ENCODE results near the gene CYSTM1. TPM values are rescaled to one million over a fixed set of nuclear protein-coding genes. Genes with fewer than 3 reads are reported as not detected.
"Not testable (repeated sequence)": the region's sequence is repeated elsewhere in the genome, so short reads cannot be mapped to it uniquely, and the experiment has no call there.

CYSTM1 gene
- total RNA-seq, 1 experiment from 2014 or later = 46.1 TPM

DNA sequence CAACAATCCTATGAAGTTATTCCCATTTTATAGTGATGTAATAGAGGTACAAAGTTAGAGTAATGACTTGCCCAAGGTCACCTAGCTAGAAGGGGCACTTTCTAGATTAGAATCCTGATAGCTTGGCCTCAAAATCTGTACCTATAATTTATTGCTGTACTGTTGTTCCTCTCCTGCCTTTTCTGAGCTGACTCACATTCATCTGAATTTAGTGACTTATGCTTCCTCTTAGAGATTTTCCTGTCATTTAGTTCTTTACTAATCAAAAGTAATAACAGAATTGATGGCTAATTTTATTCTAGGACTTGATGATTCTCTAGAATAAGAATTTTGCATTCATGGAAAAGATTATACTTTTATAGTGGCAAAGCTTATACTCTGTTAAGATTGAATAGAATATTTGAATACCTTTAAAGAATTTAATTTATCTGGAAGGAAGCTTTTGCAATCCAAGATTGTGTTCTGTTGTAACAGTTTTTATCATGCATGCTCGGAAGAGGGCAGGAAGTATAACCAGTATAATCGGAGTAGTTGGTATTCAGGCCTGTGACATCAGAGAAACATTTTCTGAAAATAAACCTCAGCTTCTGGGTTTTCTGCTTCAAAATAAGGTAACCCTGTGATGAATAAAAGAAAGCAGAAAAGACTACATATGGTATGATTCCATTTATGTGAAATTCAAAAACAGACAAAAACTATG lies 21.3 kb downstream of the CYSTM1 start:
- in situ Hi-C loops (cut with HindIII; ENCODE audit: low sequenced_read_pairs) = no loop called here
- DNase-seq (ENCODE audit: low spot score) = no peak

DNA sequence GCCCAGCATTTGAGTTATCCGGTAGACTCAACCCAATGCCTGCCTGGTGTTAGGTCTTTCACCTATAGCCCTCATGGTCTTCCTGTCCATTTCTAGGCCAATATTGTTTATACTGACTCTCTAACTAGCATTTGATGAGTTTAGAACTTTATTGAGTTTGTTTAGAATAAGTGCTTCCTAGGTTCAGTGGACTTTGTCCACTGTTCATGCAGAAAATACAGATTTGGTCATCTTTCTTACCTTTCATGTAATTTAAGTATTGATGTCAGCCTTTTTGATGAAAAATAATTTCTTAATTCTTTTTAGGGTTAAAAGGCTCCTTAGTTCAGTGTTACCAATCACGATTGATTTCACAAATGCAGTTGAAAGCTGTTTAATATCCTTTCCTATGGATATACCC lies 22.0 kb downstream of the CYSTM1 start:
- DNase-seq (ENCODE audit: low spot score) = no peak
- in situ Hi-C loops (cut with HindIII; ENCODE audit: low sequenced_read_pairs) = no loop called here

DNA sequence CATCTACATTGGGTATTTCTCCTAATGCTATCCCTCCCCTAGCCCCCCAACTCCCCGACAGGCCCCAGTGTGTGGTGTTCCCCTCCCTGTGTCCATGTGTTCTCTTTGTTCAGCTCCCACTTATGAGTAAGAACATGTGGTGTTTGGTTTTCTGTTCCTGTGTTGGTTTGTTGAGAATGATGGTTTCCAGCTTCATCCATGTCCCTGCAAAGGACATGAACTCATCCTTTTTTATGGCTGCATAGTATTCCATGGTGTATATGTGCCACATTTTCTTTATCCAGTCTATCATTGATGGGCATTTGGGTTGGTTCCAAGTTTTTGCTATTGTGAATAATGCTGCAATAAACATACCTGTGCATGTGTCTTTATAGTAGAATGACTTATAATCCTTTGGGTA lies 23.9 kb downstream of the CYSTM1 start:
- DNase-seq (ENCODE audit: low spot score); in situ Hi-C loops (cut with HindIII; ENCODE audit: low sequenced_read_pairs): not testable (repeated sequence)

DNA sequence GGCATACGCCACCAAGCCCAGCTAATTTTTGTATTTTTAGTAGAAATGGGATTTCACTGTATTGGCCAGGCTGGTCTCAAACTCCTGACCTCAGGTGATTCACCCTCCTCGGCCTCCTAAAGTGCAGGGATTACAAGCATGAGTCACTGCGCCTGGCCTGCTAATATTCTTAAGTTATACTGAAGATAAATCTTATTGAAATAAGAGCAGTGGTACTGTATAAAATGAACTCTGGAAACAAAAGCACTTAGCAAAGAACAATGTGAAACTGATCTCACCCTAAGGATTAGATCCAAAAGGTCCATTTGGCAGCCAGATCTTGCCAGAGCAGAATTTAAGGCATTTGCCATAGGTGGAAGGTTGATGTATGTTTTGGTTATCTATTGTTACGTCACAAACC lies 27.1 kb downstream of the CYSTM1 start:
- in situ Hi-C loops (cut with HindIII; ENCODE audit: low sequenced_read_pairs) = no loop called here

DNA sequence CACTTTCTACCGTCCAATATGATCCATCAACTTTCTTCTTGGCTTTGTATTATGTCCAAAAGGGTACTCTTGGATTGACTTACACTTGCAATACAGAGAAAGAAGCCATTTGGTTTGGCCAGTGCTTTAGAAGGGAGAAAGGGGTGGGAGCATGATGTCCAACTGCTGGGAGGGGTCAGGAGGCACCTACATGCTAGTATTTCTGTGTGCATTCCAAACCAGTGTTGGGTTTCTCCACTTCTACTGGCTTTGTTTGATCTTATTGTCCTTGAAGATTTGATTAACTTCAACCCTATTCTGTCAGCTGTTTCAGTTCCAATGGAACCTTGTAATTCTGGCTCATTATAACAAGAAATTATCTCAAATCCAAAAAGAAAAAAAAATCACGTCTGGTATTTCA lies 27.6 kb downstream of the CYSTM1 start:
- in situ Hi-C loops (cut with HindIII; ENCODE audit: low sequenced_read_pairs) = no loop called here
- DNase-seq (ENCODE audit: low spot score) = no peak

More for the DNA sequence above, 27.1 kb downstream of the CYSTM1 start:
- DNase-seq (ENCODE audit: low spot score) = no peak

DNA sequence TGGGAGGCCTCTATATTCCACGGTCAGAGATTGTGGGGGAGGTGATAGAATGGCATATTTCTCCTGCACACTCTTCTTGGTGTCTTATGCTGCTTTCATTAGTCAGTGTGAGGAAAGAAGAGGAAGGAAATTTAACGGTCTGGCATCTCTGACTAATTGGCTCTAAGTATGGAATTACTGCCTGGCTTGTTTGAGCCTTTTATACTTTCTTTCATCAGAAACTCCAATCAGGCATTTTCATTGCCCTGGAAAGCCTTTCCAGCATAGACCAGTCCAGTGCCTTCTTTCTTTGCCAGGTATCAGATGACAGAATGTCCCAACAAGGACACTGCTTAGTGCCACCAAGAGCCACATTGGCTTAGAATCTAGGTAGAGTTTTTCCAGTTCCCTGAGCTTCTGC lies 30.2 kb downstream of the CYSTM1 start:
- no peak for DNase-seq (ENCODE audit: low spot score)
- in situ Hi-C loops (cut with HindIII; ENCODE audit: low sequenced_read_pairs) = no loop called here

DNA sequence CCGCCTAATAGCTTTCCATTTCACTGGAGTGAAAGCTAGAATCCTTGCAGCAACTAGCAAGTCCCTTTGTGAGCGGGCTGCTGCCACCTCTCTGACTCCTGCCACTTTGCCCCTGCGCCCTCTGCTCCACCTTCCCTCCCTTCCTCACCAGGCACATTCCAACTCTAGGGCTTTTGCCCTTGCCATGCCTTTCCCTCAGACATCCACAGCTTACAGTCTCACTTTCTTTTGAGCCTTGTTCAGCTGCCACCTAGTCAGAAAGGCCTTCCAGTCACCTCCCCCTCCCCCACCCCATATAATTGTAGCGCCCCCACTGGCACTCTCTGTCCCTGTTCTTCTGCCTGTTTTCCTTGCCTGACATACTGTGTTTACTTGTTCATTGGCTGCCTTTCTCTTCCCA lies 31.0 kb downstream of the CYSTM1 start:
- DNase-seq (ENCODE audit: low spot score) = no peak

DNA sequence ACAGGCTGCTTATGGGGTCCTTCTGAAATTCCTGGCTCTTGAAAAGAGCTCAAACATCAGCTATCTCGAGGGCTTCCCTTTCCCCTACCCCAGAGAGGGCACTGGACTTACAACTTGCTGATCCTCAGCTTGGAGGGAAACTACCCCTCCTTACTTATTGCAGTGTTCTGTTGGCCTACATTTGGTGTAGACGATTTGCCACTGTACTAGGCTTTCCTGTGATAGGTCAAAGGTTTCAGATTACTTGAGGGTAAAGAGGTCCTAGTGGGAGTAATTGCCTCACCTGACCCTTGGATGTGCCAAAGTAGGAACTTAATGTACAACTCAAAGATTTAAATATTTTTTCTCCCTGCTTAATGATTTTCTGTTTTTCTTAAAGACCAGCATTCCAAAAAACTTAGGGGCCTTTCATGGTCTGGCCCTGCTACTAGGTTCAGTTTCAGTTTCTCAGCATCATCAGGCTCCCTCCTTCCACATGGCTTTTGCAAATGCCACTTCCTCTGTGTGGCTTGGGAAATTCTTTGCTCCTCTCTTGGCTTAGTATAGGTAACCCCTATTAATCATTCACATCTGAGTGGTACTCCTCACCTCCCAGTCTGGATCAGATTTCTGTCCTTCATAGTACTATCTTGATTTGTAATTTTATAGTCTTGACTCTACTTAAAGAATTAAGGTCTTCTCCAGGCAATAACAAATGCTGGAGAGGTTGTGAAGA lies 32.4 kb downstream of the CYSTM1 start:
- no peak for DNase-seq (ENCODE audit: low spot score)
- in situ Hi-C loops (cut with HindIII; ENCODE audit: low sequenced_read_pairs) = no loop called here

More for the DNA sequence above, 31.0 kb downstream of the CYSTM1 start:
- in situ Hi-C loops (cut with HindIII; ENCODE audit: low sequenced_read_pairs) = no loop called here

DNA sequence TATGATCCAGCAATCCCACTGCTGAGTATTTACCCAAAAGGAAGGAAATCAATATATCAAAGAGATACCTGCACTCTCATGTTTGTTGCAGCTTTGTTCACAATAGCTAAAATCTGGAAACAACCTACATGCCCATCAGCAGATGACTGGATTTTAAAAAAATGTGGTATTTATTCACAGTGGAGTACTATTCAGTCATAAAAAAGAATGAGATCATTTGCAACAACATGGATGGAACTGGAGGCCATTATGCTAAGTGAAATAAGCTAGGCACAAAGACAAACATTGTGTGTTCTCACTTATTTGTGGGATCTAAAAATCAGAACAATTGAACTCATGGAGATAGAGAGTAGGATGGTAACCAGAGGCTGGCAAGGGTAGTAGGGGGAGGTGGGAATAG lies 33.1 kb downstream of the CYSTM1 start:
- in situ Hi-C loops (cut with HindIII; ENCODE audit: low sequenced_read_pairs) = no loop called here
- DNase-seq (ENCODE audit: low spot score) = no peak

DNA sequence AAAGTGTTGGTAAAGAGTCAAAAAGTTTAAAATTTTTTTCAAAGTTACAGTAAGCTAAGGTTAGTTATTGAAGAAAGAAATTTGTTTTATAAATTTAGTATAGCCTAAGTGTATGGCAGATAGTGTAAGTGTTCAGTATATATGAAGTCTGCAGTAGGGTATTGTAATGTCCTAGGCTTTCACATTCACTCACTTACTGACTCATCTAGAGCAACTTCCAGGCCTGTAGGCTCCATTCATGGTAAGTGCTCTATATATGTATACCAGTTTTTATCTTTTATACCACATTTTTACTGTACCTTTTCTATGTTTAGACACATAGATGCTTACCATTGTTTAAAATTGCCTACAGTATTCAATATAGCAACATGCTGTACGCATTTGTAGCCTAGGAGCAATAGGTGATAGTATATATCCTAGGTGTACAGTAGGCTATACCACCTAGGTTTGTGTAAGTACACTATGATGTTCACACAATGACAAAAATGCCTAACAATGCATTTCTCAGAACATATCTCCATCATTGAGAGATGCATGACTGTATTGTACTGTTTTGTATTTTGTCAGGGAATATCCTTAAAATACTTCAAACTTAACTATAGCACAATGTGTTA lies 38.5 kb downstream of the CYSTM1 start:
- in situ Hi-C loops (cut with HindIII; ENCODE audit: low sequenced_read_pairs) = no loop called here
- DNase-seq (ENCODE audit: low spot score) = no peak

DNA sequence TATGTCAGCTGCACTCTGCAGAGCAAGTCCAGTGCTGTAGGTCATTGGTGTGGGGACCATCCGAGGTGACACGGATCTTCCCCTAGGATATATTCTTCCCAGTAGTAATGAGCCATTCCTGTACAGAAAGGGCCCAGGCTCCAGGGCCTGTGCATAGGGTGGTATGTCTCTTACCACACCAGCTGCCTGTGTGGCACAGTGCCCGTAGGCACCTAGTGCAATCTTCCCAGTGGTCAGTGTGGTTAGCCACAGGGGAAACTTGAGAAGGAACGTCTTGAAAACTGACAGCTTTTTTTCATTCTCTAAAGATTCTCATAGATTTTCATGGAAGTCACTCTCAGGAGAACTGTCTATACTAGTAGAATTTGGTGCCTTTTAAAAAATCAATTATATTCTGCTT lies 39.8 kb downstream of the CYSTM1 start:
- DNase-seq (ENCODE audit: low spot score) = peak; percentile 20
- in situ Hi-C loops (cut with HindIII; ENCODE audit: low sequenced_read_pairs) = no loop called here

DNA sequence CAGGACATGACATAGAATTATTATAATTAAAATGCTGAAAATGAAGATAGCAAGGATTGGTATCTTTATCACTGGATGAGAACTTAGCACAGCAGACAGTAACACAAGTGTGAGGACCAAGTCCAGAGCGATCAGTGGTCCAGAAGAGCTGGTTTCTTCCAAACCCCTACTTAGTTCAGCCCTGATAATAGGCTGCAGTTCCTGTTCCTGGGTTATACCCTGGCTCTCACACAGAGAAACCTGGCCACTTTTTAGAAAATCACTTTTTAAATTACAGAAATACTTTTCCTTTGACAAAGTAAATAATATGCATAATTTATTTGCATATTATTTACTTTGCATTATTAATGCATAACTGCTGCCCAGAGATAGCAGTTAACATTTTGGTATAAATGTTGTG lies 40.3 kb downstream of the CYSTM1 start:
- in situ Hi-C loops (cut with HindIII; ENCODE audit: low sequenced_read_pairs) = no loop called here

DNA sequence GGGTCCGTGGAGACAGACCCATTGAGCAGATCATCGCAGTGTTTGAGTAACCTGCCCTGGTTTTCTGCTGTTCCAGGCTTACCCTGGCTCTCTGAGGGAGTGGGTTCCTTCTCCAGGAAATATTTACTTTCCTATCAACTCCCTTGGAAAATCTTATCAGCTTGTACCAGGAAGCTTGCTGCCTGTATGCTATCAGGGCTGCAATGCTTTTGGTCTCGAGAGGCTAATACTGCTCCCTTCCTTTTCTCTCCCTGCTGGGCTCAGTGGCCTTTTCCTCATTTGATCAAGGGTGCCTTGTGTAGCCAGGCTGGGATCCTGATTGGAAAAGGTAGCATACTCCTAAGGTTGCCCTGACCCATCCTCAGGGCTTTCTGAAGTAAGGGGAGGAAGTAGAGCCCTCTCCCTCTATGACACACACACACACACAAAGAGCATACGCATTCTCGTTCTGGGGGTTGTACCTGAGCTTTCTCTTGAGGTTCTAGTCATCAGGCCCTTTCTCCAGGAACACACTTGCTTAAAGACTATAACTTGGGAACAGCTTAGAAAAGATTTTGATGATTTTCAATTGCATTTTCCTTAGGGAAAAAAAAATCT lies 41.6 kb downstream of the CYSTM1 start:
- DNase-seq (ENCODE audit: low spot score) = no peak
- in situ Hi-C loops (cut with HindIII; ENCODE audit: low sequenced_read_pairs) = no loop called here

More for the DNA sequence above, 40.3 kb downstream of the CYSTM1 start:
- no peak for DNase-seq (ENCODE audit: low spot score)

DNA sequence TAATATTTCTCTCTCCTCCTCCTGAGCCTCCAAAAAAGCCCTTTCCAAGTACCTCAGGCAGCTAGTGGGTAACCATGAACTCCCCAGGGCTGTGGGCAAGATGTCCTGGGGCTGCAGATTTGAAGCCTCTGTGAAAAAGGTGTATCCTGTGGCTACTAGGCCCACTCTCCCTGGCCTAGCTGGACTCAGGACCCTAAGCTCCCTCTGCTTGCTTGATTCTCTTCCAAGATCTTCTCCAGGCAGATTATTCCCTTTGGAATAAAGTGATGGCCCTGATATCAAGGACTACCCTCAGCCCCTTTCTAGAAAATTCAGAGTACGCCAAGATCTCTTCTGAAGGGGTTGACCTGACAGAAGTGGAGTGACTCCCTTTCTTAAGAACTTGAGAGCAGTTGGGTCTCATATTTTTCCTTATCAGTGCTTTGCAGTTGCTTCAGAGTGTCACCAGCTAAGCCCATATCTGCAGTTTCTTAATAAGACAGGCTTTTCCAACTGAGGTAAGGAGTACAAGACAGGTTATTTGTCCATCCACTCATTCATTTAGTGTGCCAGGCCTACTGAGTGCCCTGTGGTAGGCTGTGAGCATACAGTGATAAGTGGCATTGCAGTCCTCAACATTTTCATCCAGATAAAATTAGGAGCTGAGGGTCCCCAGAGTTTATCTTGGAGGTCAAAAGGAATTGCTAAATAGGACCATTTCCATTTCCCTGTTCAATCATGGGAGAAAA lies 42.5 kb downstream of the CYSTM1 start:
- in situ Hi-C loops (cut with HindIII; ENCODE audit: low sequenced_read_pairs) = no loop called here

DNA sequence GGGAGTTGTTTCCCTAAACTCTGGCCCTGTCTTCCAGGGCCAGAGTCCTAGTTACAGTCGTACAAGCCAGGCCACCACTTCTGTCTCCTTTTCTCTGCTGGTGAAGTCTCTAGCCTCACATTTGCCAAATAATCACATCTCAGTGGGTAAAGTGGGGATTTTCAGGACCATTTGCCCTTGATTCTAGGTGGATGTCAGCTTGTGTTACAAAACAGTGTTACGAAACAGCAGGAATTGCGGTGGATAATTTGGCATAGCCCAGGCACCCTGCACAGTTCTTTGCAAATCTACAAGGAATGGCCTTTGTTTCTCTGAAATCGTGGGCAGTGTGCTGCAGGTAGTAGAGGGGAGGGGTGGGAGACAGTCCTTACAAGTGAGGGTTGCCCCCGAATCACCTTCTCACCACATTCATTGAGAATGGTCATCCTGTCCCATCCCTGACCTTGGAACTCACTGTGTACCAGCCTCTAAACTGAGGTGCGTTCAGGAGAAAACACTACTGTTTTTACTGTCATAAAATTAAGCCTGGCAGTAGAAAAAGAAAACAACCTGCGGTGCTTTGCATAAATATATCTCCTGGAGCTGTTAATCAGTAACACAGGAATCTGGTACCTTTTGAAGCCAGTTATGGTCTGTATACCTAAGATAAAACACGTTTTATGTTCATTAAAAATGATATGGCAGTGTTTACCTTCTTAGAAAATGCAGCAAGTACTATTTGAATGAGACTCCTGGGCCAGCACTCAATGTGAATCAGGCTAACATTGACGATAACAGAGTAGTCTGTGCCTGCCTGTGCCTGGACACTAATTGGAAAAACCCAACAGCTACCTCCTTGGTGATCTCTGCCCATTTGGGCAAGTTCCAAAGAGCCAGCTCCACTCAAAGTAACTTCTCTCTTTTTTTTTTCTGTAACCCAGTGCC lies 44.3 kb downstream of the CYSTM1 start:
- peak; percentile 78 for DNase-seq (ENCODE audit: low spot score)
- in situ Hi-C loops (cut with HindIII; ENCODE audit: low sequenced_read_pairs) = no loop called here

More for the DNA sequence above, 42.5 kb downstream of the CYSTM1 start:
- no peak for DNase-seq (ENCODE audit: low spot score)

DNA sequence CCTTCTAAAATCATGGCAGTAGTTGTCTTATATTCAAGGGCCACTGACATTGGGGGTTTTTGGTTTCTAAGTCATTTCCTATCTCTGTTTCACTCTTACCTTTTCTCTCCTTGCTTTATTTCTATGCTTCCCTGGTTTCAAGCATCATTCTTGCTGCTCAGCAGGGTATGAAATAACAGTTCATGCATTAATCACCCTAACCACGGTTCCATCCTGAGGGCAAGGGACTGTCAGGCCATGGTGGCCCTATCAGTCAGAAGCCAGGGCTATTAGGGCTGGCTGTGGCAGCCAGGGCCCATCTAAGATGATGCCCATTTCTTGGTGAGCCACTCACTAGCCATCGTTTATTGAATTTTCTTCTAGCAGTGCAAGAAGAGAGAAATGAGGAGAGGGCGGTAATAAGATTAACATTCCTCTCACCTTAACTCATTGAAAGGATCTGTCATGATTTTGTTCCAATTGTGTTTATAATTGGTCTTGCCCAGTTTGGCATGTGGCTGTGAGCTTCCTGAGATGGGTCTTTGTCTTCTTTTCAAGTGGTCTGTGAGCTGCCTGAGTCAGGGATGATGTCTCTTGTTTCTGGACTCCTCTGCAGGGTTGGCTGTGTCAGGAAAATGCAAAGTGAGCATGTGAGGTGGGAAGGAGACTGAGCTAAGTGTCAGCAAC lies 45.2 kb downstream of the CYSTM1 start:
- in situ Hi-C loops (cut with HindIII; ENCODE audit: low sequenced_read_pairs) = no loop called here
- peak; percentile 28 for DNase-seq (ENCODE audit: low spot score)

DNA sequence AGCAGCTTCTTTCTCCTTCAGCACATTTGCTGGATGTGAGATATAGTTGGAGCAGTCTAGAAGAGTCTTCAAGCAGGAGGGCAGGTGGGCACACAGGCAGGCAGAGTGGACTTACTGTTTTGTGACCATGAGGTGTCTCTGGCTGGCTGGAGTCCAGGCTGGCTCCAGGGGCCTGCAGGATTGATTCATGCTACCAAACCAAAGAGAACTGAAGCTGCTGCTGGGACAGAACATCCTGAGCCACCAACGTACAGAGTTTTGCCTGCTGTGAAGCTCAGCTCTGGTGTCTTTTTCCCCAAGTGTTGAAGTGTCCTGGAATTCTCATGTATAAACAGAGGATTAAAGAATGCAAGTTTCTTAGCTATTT lies 45.7 kb downstream of the CYSTM1 start:
- in situ Hi-C loops (cut with HindIII; ENCODE audit: low sequenced_read_pairs) = no loop called here
- peak; percentile 36 for DNase-seq (ENCODE audit: low spot score)

DNA sequence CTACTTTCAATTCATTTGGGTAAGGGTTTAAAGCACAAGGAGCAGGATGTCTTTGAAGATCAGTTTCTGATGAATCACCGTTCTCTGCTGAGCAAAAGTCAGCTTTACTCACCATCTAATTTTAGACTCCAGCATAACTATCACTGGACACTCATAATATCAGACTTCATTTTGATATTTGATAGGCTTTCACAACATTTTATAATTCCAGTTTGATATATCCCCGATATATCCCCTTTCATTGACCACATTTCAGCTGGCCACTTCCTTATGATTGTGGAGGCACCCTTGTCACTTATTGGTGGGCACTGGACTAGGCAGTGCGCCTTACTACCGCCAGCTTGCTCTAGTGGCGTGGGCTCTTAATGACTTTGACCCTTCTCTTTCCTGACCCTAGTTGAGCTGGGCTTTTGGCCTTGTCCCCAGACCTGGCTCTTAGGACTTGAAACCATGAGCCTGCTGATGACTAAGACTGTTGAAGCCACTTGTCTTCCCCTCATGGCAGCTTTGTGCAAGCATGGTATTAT lies 46.8 kb downstream of the CYSTM1 start:
- DNase-seq (ENCODE audit: low spot score) = no peak
- in situ Hi-C loops (cut with HindIII; ENCODE audit: low sequenced_read_pairs) = no loop called here

Data from G401 (cell line).